GM12872 (cell line): ENCODE measurements around the gene FARP1.

Experiments used
- TF ChIP-seq, protein P1 (sequence below): IDR thresholded peaks from 3 replicates; pipeline ENCODE4 v1.5.1; 2011; ENCODE audit warnings: low read depth, mild to moderate bottlenecking, low read length, moderate library complexity; ENCODE audit not compliant: insufficient read depth

Gene FARP1

DNA sequence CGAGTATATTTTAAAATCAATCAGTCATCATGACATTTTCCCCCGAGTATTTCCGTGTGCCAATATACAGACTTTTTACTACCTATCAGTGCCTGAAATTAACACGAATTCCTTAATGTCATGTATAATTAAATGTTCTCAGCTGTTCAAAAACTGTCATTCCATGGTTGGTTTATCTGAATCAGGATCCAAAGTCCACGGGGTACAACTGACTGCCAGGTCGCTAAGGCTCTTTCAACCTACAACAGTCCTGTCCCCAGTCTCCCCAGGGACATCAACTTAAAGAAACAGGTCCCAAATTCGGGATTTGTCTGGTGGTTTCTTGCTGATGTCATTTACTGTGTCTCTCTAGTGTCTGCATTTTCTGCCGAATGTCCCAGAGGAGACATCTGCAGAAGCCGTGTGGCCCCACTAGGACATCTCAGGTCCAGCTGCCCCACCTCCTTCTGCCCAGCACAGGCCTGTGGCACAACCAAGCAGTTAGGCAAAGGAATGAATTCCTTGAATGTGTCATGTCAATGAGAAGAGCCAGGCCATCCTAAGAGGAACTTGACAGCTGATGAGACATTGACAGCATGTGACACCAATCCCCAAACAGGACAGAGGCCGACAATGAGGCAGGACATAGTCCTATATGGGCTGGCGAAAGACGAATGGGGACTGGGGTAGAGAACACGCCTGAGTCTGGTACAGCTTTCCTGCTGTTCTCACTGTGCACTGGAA lies 324.5 kb downstream of the FARP1 start:
- TF ChIP-seq, protein P1, sequence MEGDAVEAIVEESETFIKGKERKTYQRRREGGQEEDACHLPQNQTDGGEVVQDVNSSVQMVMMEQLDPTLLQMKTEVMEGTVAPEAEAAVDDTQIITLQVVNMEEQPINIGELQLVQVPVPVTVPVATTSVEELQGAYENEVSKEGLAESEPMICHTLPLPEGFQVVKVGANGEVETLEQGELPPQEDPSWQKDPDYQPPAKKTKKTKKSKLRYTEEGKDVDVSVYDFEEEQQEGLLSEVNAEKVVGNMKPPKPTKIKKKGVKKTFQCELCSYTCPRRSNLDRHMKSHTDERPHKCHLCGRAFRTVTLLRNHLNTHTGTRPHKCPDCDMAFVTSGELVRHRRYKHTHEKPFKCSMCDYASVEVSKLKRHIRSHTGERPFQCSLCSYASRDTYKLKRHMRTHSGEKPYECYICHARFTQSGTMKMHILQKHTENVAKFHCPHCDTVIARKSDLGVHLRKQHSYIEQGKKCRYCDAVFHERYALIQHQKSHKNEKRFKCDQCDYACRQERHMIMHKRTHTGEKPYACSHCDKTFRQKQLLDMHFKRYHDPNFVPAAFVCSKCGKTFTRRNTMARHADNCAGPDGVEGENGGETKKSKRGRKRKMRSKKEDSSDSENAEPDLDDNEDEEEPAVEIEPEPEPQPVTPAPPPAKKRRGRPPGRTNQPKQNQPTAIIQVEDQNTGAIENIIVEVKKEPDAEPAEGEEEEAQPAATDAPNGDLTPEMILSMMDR, result no peak

DNA sequence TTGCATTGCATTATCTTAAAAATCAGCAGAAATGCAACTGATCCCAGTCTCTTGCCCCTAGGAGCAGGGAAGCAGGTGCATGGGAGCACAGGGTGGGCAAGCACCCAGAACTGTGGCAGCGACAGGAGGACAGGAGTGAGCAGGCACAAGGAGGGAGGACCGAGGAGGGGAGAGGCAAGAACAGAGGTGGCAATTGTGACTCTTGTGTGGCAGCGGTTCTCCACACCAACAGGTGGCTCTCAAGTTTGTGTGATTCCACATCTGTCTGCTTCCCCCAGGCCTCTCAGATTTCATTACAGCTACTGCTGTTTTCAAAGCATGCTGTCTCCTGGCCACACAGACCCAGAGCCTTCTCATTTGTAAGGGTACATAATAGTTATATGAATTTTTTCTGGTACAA lies 325.5 kb downstream of the FARP1 start:
- TF ChIP-seq, protein P1, result 0 out of 3 replicates have a peak, but pooled peaks have one; percentile 19

DNA sequence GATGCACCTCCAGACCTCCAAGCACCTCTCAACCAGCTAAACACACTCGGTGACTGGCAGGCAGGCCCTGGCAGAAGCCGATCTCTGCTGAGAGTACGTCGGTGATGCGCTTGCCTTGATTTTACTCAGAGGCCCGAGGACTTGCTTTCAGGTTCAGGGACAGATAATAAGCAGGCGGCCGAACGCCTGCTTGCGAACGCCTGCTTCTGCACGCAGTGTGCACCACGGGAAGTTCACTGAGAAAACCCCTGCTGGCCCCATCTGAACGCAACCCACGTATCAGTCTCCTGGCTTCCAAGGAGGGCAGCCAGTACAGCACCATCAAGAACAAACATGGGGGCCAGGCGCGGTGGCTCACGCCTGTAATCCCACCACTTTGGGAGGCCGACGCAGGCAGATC lies 326.0 kb downstream of the FARP1 start:
- TF ChIP-seq, protein P1, result no peak

DNA sequence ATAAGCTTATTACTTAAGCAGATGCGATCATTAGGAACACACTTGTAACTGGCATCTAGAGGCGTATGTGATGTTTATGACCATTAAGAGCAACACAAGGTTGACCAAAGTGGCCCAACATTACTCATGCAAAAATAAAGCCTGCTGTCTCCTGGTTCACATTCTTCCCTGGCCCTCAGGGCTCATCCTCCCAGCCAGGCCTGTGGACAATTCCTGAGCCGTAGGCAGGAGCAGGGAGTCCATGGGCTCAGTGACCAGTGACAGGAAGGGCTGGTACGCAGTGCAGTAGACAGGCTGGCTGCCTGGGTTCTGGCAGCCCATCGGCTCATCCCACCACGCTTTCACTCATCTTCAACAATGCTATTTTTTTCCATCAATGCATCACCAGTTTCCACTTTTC lies 328.0 kb downstream of the FARP1 start:
- TF ChIP-seq, protein P1, result no peak

DNA sequence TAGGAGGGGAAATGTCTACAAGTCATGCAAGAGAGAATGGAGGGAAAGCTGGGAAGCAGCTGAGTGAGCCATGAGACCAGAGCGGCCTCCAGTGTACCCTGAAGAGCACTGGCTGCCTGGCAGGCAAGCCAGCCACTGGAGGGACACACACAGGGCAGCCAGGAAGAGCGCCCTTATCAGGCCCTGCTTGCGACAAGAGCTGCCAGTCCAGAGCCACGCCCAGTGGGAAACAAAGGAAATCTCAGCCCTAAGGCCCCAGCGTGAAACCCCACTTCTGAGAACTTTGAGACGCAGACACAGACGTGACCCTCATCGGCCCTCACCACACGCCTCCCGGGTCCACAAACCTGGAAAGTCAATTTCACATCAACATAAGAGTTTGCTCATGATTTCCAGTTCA lies 329.0 kb downstream of the FARP1 start:
- TF ChIP-seq, protein P1, result no peak

DNA sequence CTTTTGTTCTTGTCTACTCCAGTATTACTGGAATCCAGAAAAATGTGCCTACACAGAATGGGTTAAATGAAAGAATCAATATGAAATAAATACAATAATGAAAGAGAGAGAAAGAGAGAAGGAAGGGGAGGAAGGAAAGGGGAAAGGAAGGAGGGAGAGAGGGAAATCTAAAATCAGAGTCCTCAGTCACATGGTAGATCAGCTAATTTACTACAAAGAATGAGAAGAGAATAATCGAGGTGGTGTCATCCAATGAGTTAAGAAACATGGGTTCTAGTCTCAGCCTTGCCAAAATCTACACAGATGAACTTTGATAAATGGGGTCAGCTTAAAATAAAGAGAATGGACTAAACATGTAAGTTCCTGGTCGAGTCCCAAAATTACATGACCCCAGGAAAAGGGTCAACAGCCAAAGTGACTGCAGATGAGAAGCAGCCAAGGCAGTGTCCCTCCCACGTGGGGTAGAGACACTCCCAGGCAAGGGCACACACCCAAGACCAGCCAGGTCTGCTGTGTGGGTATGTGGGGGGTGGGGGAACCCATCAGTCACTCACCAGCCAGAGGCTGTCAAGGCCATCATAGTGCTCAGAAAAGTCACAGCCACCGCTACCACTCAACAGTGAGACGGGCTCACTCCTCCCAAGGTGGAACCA lies 330.4 kb downstream of the FARP1 start:
- TF ChIP-seq, protein P1, result no peak

DNA sequence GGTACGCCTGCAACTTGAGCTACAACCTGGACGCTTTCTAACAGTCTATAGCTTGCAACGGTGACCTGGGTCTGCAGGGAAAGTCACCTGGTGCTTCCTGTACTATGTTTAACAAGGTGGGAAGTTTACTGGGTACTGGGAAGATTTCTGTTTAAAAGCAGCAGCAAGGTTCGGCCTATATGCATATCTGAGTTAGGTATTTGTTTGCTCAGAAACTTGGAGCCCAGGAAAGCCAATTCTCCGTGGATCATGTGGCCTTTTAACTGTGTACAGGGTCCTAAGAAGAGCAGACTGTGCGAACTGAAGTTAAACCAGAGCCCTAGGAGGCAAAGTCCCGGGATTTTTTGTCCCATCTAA lies 330.9 kb downstream of the FARP1 start:
- TF ChIP-seq, protein P1, result no peak
